Neural progenitor cell (in vitro differentiated cells): Measurements from ENCODE around the gene HBZ. TPM values are rescaled to one million over a fixed set of nuclear protein-coding genes. Genes with fewer than 3 reads are reported as not detected.

Experiments used
- DNase-seq: peaks from one replicate; pipeline ENCODE4 v3.0.0-alpha.2; 2016; ENCODE audit warnings: low spot score
- H2AFZ ChIP-seq: fragments of 200-600 bp; sonication (generic); replicated peaks from 2 replicates; pipeline ENCODE4 v1.6.1; 2016; ENCODE audit warnings: antibody characterized with exemption
- H3F3A ChIP-seq: fragments of 200-600 bp; sonication (generic); 2 replicates; pipeline ENCODE4 v1.6.1; 2016; ENCODE audit warnings: antibody characterized with exemption, low read depth
- H3K27ac ChIP-seq: fragments of 200-600 bp; sonication (generic); 2 replicates; pipeline ENCODE4 v1.5.1; 2016; ENCODE audit warnings: mild to moderate bottlenecking
- H3K27me3 ChIP-seq: fragments of 200-600 bp; sonication (generic); 2 replicates; pipeline ENCODE4 v1.6.1; 2016; ENCODE audit warnings: mild to moderate bottlenecking, moderate library complexity
- H3K36me3 ChIP-seq: fragments of 200-600 bp; sonication (generic); 2 replicates; pipeline ENCODE4 v1.5.1; 2016
- H3K4me1 ChIP-seq: fragments of 200-600 bp; sonication (generic); 2 replicates; pipeline ENCODE4 v1.6.1; 2016; ENCODE audit warnings: mixed run types
- H3K4me2 ChIP-seq: fragments of 200-600 bp; sonication (generic); 2 replicates; pipeline ENCODE4 v1.6.1; 2016
- H3K4me3 ChIP-seq: fragments of 200-600 bp; sonication (generic); 2 replicates; pipeline ENCODE4 v1.5.1; 2016
- H3K79me2 ChIP-seq: fragments of 200-600 bp; sonication (generic); 2 replicates; pipeline ENCODE4 v1.6.1; 2016; ENCODE audit warnings: low read depth
- H3K9ac ChIP-seq: fragments of 200-600 bp; sonication (generic); 2 replicates; pipeline ENCODE4 v1.6.1; 2016
- H3K9me3 ChIP-seq: fragments of 200-600 bp; sonication (generic); 2 replicates; pipeline ENCODE4 v1.5.1; 2016; ENCODE audit warnings: low read depth
- H4K20me1 ChIP-seq: fragments of 200-600 bp; sonication (generic); 2 replicates; pipeline ENCODE4 v1.6.1; 2016; ENCODE audit warnings: low read depth
- H3K27ac Mint-ChIP-seq: 3 replicates; pipeline ENCODE4 v1.8.0; 2021; ENCODE audit warnings: mixed read lengths
- H3K27me3 Mint-ChIP-seq: 2 replicates; pipeline ENCODE4 v1.8.0; 2022; ENCODE audit warnings: low read depth, mild to moderate bottlenecking, inconsistent platforms, moderate library complexity, mixed read lengths; ENCODE audit not compliant: insufficient read depth
- H3K36me3 Mint-ChIP-seq: 3 replicates; pipeline ENCODE4 v1.8.0; 2021; ENCODE audit warnings: mixed read lengths
- H3K4me1 Mint-ChIP-seq: 3 replicates; pipeline ENCODE4 v1.8.0; 2021; ENCODE audit warnings: mixed read lengths
- H3K4me3 Mint-ChIP-seq: 3 replicates; pipeline ENCODE4 v1.8.0; 2021; ENCODE audit warnings: mild to moderate bottlenecking, moderate library complexity, mixed read lengths
- H3K9me3 Mint-ChIP-seq: 3 replicates; pipeline ENCODE4 v1.8.0; 2020; ENCODE audit warnings: mixed read lengths
- EZH2 ChIP-seq: fragments of 200-600 bp; sonication (generic); IDR thresholded peaks from 2 replicates; pipeline ENCODE4 v1.6.1; 2017; ENCODE audit warnings: antibody characterized with exemption, mild to moderate bottlenecking, moderate library complexity
- EZH2phosphoT487 ChIP-seq: fragments of 200-600 bp; sonication (generic); IDR thresholded peaks from 2 replicates; pipeline ENCODE4 v1.6.1; 2017; ENCODE audit warnings: antibody characterized with exemption
- total RNA-seq: library from RNA; depleted of rRNA; stranded (reverse); fragments of >200 nt; gene quantifications from 2 replicates; pipeline ENCODE4 v1.2.3, GENCODE V29; 2015; ENCODE audit warnings: low replicate concordance
- TF ChIP-seq, protein P1 (sequence below): fragments of 200-600 bp; sonication (generic); IDR thresholded peaks from 2 replicates; pipeline ENCODE4 v1.5.1; 2017; ENCODE audit warnings: antibody characterized with exemption, mild to moderate bottlenecking

The HBZ gene
- total RNA-seq, 1 donor from 2014 or later = not detected

DNA sequence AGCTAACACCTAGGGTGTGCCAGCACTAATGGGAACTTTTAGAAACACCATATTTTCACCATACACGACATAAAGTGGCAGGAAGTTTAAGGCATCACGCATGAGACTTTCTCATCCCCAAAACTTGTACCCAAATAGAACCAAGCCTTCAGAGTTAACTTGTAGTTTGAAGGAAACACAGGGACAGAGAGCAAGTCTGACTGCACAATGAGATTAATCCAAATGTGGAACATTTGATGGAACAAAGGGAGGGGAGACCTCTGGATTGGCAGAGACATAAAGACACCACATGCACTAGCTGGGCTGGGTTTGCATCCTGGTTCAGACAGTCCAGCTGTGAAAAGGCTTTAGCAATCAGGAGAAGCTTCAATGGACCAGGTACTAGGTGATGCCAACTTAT lies 38.1 kb upstream of the HBZ start:
- peaks cover 10% of the 10 kb centered on the region for H3K4me1 Mint-ChIP-seq
- H3F3A ChIP-seq = no peaks in the 10 kb centered on the region
- no peaks in the 10 kb centered on the region for H3K9me3 ChIP-seq
- no peaks in the 10 kb centered on the region for H3K27me3 Mint-ChIP-seq
- H3K4me3 ChIP-seq = no peak overlapping the region
- H3K4me3 Mint-ChIP-seq = no peak overlapping the region
- no peak overlapping the region for H2AFZ ChIP-seq
- peaks cover 12% of the 10 kb centered on the region for H3K36me3 Mint-ChIP-seq
- no peaks in the 10 kb centered on the region for H3K9me3 Mint-ChIP-seq
- no peaks in the 10 kb centered on the region for H3K36me3 ChIP-seq
- H3K27ac ChIP-seq = no peak overlapping the region
- no peaks in the 10 kb centered on the region for H3K4me1 ChIP-seq
- H3K79me2 ChIP-seq = no peaks in the 10 kb centered on the region
- no peaks in the 10 kb centered on the region for H3K27me3 ChIP-seq
- TF ChIP-seq EZH2 = no peak
- TF ChIP-seq, protein P1, sequence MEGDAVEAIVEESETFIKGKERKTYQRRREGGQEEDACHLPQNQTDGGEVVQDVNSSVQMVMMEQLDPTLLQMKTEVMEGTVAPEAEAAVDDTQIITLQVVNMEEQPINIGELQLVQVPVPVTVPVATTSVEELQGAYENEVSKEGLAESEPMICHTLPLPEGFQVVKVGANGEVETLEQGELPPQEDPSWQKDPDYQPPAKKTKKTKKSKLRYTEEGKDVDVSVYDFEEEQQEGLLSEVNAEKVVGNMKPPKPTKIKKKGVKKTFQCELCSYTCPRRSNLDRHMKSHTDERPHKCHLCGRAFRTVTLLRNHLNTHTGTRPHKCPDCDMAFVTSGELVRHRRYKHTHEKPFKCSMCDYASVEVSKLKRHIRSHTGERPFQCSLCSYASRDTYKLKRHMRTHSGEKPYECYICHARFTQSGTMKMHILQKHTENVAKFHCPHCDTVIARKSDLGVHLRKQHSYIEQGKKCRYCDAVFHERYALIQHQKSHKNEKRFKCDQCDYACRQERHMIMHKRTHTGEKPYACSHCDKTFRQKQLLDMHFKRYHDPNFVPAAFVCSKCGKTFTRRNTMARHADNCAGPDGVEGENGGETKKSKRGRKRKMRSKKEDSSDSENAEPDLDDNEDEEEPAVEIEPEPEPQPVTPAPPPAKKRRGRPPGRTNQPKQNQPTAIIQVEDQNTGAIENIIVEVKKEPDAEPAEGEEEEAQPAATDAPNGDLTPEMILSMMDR = no peak
- TF ChIP-seq EZH2phosphoT487 = no peak
- H4K20me1 ChIP-seq = peaks cover 21% of the 10 kb centered on the region
- H3K4me2 ChIP-seq = no peak overlapping the region
- no peak for DNase-seq
- no peak overlapping the region for H3K9ac ChIP-seq
- no peak overlapping the region for H3K27ac Mint-ChIP-seq

DNA sequence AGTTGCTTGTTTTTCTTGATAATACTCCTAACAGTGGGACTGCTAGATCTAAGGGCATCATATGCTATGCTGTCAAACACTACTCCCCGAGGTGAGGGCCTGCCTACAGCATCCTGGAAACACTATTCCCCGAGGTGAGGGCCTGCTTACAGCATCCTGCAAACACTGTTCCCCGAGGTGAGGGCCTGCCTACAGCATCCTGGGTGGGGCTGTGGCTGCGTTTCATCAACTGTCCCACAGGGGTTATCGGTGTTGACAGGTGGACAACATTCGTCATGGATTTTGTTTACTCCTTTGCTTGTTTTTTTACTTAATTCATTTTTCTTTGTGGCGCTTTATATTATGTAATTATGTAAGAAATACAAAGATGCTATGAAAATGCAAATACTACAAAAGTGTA lies 36.4 kb upstream of the HBZ start:
- Mint-ChIP-seq H3K27ac (no peak overlapping the region), H3K9me3 (no peaks in the 10 kb centered on the region), H3K27me3 (no peaks in the 10 kb centered on the region), H3K36me3 (peaks cover 8% of the 10 kb centered on the region), H3K4me1 (peaks cover 10% of the 10 kb centered on the region), H3K4me3 (no peak overlapping the region)
- H3K4me2 ChIP-seq = no peak overlapping the region
- no peak overlapping the region for H3K9ac ChIP-seq
- no peaks in the 10 kb centered on the region for H3K4me1 ChIP-seq
- H3K9me3 ChIP-seq = no peaks in the 10 kb centered on the region
- no peak for DNase-seq
- H3K27me3 ChIP-seq = no peaks in the 10 kb centered on the region
- H3K4me3 ChIP-seq = no peak overlapping the region
- H3K36me3 ChIP-seq = no peaks in the 10 kb centered on the region
- H3K27ac ChIP-seq = no peak overlapping the region
- H4K20me1 ChIP-seq = peaks cover 23% of the 10 kb centered on the region
- H2AFZ ChIP-seq = no peak overlapping the region
- no peaks in the 10 kb centered on the region for H3K79me2 ChIP-seq
- no peaks in the 10 kb centered on the region for H3F3A ChIP-seq
- TF ChIP-seq, protein P1 = no peak
- no peak for TF ChIP-seq EZH2phosphoT487
- no peak for TF ChIP-seq EZH2

DNA sequence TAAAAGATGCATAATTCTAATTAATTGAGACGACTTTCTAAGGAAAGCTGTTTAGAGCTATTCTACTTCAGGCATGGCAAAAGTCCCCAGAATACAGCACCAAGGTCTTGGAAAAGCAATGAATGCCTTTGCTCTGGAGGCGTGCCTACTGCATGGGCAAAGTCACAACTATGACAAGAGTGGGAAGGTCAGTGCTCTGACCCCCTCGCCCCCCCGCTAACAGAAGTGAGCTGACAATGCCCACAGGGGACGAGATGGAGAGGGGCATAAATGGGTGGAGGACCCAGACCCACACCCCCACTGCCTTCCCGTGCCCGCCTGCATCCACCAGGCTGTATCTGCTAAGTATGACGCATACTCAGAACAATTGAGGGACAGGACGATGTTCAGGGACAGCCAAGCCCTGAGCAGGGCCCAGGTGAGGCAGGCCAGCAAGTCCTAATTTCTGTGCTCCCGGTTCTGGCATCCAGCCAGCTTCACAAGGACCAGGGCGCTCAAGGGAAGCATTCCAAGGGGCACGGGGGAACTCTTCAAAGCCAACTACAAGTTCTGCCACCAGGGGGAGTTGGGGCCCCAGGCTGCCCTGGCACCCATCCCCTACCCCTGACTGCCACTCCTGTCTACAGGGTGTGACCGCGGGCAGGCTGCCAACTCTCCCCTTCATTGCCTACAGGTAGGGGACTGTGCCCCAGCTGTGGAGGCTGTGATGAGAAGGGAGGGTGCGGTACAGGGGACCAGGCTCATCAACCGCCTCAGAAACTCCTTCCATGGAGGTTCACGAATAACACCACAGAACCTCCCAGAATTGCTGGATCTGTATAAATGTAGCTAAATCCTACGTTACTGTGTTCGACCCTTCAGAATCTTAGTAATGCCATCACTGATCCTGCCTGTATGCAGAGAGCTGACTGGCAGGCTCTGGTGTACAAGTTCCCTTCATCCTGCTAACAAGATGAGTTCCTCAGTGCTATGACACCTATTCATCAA lies 34.8 kb upstream of the HBZ start:
- H3K4me1 ChIP-seq = no peaks in the 10 kb centered on the region

More for the DNA sequence above, 34.8 kb upstream of the HBZ start:
- TF ChIP-seq, protein P1 = peak; percentile 74
- no peak for TF ChIP-seq EZH2phosphoT487
- no peaks in the 10 kb centered on the region for H3K36me3 ChIP-seq
- peak; percentile 80 for DNase-seq
- Mint-ChIP-seq H3K27ac (no peak overlapping the region), H3K27me3 (peaks cover 2% of the 10 kb centered on the region), H3K4me1 (peaks cover 10% of the 10 kb centered on the region), H3K4me3 (no peak overlapping the region), H3K36me3 (peaks cover 3% of the 10 kb centered on the region), H3K9me3 (no peaks in the 10 kb centered on the region)
- no peak overlapping the region for H2AFZ ChIP-seq
- H4K20me1 ChIP-seq = peaks cover 23% of the 10 kb centered on the region
- H3K9ac ChIP-seq = no peak overlapping the region
- H3K27ac ChIP-seq = no peak overlapping the region
- H3K79me2 ChIP-seq = no peaks in the 10 kb centered on the region
- H3K4me3 ChIP-seq = no peak overlapping the region
- no peaks in the 10 kb centered on the region for H3K27me3 ChIP-seq
- H3K9me3 ChIP-seq = no peaks in the 10 kb centered on the region
- no peaks in the 10 kb centered on the region for H3F3A ChIP-seq
- H3K4me2 ChIP-seq = no peak overlapping the region
